Naive B cell (primary cell): ENCODE measurements around the gene DLX1. TPM values are rescaled to one million over a fixed set of nuclear protein-coding genes. Genes with fewer than 3 reads are reported as not detected.
"Not testable (repeated sequence)": the region's sequence is repeated elsewhere in the genome, so short reads cannot be mapped to it uniquely, and the experiment has no call there.

Experiments used
- ATAC-seq, 2 donors: fragments of 150-1000 bp; cut with Tn5 transposase; 2 replicates each; pipeline ENCODE4 v1.10.0; 2021; ENCODE audit warnings: low read depth in 2 of 2, mild to moderate bottlenecking in 2 of 2, moderate library complexity in 2 of 2
- DNase-seq: peaks from one replicate; pipeline ENCODE4 v3.0.0; 2022
- H3K27ac Mint-ChIP-seq, 6 donors: one replicate each; pipeline ENCODE4 v1.8.0; 2020 to 2022; ENCODE audit warnings: mild to moderate bottlenecking in 6 of 6, mixed read lengths in 6 of 6, moderate library complexity in 5 of 6, inconsistent platforms in 2 of 6
- H3K27me3 Mint-ChIP-seq, 3 donors: one replicate each; pipeline ENCODE4 v1.8.0; 2021 to 2022; ENCODE audit warnings: mixed read lengths in 3 of 3, mild to moderate bottlenecking in 1 of 3
- H3K36me3 Mint-ChIP-seq, 2 donors: one replicate each; pipeline ENCODE4 v1.8.0; 2020 to 2022; ENCODE audit warnings: mixed read lengths in 2 of 2, inconsistent platforms in 1 of 2, mild to moderate bottlenecking in 1 of 2
- H3K4me1 Mint-ChIP-seq, 3 donors: one replicate each; pipeline ENCODE4 v1.8.0; 2020 to 2022; ENCODE audit warnings: mixed read lengths in 3 of 3, inconsistent platforms in 1 of 3, mild to moderate bottlenecking in 1 of 3, moderate library complexity in 1 of 3
- H3K4me3 Mint-ChIP-seq, 8 donors: one replicate each; pipeline ENCODE4 v1.8.0; 2020 to 2022; ENCODE audit warnings: mild to moderate bottlenecking in 8 of 8, mixed read lengths in 8 of 8, moderate library complexity in 8 of 8, inconsistent platforms in 2 of 8
- H3K9me3 Mint-ChIP-seq, 7 donors: one replicate each; pipeline ENCODE4 v1.8.0; 2020 to 2022; ENCODE audit warnings: mixed read lengths in 7 of 7, mild to moderate bottlenecking in 5 of 7, inconsistent platforms in 2 of 7, moderate library complexity in 1 of 7
- polyA plus RNA-seq, 6 donors: library from polyadenylated mRNA; unstranded; fragments of 300-500 nt; fragmentation: Illumina TruSeq; gene quantifications; one replicate each; pipeline ENCODE4 v1.2.3, GENCODE V29; 2021; ENCODE audit warnings: low read depth in 6 of 6

The DLX1 gene
- polyA plus RNA-seq, 6 donors from 2014 or later, result not detected

- ATAC-seq, result no peak
- peaks cover 27 to 37% (median 34%) of the 10 kb centered on the region in 3 donors for H3K4me1 Mint-ChIP-seq
- H3K27ac Mint-ChIP-seq, result peak overlapping the region in 4 of 6 donors; percentile 70 to 89 (median 78)
- H3K27me3 Mint-ChIP-seq, result peaks cover 59 to 74% (median 64%) of the 10 kb centered on the region in 3 donors
- H3K36me3 Mint-ChIP-seq, result peaks cover 0 to 14% of the 10 kb centered on the region in 2 donors
- peak overlapping the region in 5 of 8 donors; percentile 13 to 85 (median 63) for H3K4me3 Mint-ChIP-seq
- peaks cover 0 to 29% (median 11%) of the 10 kb centered on the region in 7 donors for H3K9me3 Mint-ChIP-seq
- no peak for DNase-seq
Measured at GRCh38 chr2:172107690-172108586, 22.6 kb downstream of the DLX1 start.

DNA sequence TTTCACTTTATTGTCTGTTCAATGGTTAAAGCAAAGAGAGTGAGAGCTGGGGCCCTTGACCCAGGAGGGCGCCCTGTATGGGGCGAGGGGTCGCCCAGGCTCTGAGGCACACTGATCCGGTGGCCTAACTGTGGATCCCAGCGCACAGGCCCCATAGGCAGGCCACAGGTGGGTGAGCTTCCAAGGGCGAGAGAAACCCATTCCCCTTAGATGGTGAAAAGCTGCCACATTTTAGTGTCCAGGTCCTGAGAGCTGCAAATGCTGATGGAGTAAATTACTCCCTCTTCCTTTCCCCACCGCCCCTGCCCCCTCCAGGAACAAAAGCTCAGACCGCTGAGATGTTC is 23.3 kb downstream of the DLX1 start:
- Mint-ChIP-seq H3K4me3 (peak overlapping the region in 5 of 8 donors; percentile 41 to 72 (median 63)), H3K36me3 (peaks cover 0 to 14% of the 10 kb centered on the region in 2 donors), H3K27me3 (peaks cover 60 to 74% (median 64%) of the 10 kb centered on the region in 3 donors), H3K4me1 (peaks cover 23 to 32% (median 29%) of the 10 kb centered on the region in 3 donors), H3K27ac (peak overlapping the region in 4 of 6 donors; percentile 12 to 86 (median 65)), H3K9me3 (peaks cover 0 to 29% (median 11%) of the 10 kb centered on the region in 7 donors)
- no peak for DNase-seq
- ATAC-seq, result no peak

- no peak for DNase-seq
- peak overlapping the region in 2 of 6 donors; percentile 58 to 63 for H3K27ac Mint-ChIP-seq
- peaks cover 56 to 74% (median 62%) of the 10 kb centered on the region in 3 donors for H3K27me3 Mint-ChIP-seq
- peaks cover 18 to 27% (median 22%) of the 10 kb centered on the region in 3 donors for H3K4me1 Mint-ChIP-seq
- no peak for ATAC-seq
- peaks cover 0 to 20% (median 6%) of the 10 kb centered on the region in 7 donors for H3K9me3 Mint-ChIP-seq
- peaks cover 0 to 14% of the 10 kb centered on the region in 2 donors for H3K36me3 Mint-ChIP-seq
- H3K4me3 Mint-ChIP-seq, result peak overlapping the region in 5 of 8 donors; percentile 9 to 71 (median 37)
Measured at GRCh38 chr2:172109256-172109987, 24.1 kb downstream of the DLX1 start.

GRCh38 chr2:172109988-172110811 is 24.9 kb downstream of the DLX1 start:
- peaks cover 0 to 14% of the 10 kb centered on the region in 2 donors for H3K36me3 Mint-ChIP-seq
- DNase-seq (no peak), ATAC-seq (no peak)
- peaks cover 18 to 26% (median 22%) of the 10 kb centered on the region in 3 donors for H3K4me1 Mint-ChIP-seq
- peaks cover 0 to 18% (median 5%) of the 10 kb centered on the region in 7 donors for H3K9me3 Mint-ChIP-seq
- peak overlapping the region in 5 of 8 donors; percentile 9 to 71 (median 36) for H3K4me3 Mint-ChIP-seq
- H3K27ac Mint-ChIP-seq, result peak overlapping the region in 3 of 6 donors; percentile 58 to 63 (median 59)
- peaks cover 58 to 73% (median 64%) of the 10 kb centered on the region in 3 donors for H3K27me3 Mint-ChIP-seq

- H3K36me3 Mint-ChIP-seq, result peaks cover 0 to 2% of the 10 kb centered on the region in 2 donors
- no peak for DNase-seq
- peaks cover 0 to 6% (median 0%) of the 10 kb centered on the region in 7 donors for H3K9me3 Mint-ChIP-seq
- H3K4me3 Mint-ChIP-seq, result no peak overlapping the region
- no peak for ATAC-seq
- H3K4me1 Mint-ChIP-seq, result peaks cover 7 to 10% (median 8%) of the 10 kb centered on the region in 3 donors
- no peak overlapping the region for H3K27ac Mint-ChIP-seq
- H3K27me3 Mint-ChIP-seq, result peaks cover 46 to 55% (median 53%) of the 10 kb centered on the region in 3 donors
Measured at GRCh38 chr2:172113617-172114016, 28.3 kb downstream of the DLX1 start.

DNA sequence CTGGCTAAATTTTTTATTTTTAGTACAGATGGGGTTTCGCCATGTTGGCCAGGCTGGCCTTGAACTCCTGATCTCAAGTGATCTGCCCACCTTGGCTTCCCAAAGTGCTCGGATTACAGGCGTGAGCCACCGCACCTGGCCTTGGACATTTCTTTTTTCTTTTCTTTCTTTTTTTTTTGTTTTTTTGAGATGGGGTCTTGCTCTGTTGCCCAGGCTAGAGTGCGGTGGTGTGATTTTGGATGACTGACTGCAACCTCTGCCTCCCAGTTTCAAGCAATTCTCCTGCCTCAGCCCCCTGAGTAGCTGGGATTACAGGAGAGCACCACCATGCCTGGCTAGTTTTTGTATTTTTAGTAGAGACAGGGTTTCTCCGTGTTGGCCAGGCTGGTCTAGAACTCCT is 28.9 kb downstream of the DLX1 start:
- H3K9me3 Mint-ChIP-seq, H3K4me1 Mint-ChIP-seq, H3K36me3 Mint-ChIP-seq, DNase-seq, ATAC-seq, H3K4me3 Mint-ChIP-seq, H3K27ac Mint-ChIP-seq: not testable (repeated sequence)
- peaks cover 48 to 59% (median 53%) of the 10 kb centered on the region in 3 donors for H3K27me3 Mint-ChIP-seq

GRCh38 chr2:172114579-172114978 is 29.3 kb downstream of the DLX1 start:
- DNase-seq (no peak), ATAC-seq (no peak)
- H3K27ac Mint-ChIP-seq, result peak overlapping the region in 1 of 6 donors; percentile 54
- H3K9me3 Mint-ChIP-seq, result peaks cover 0 to 2% (median 0%) of the 10 kb centered on the region in 7 donors
- peaks cover 46 to 59% (median 50%) of the 10 kb centered on the region in 3 donors for H3K27me3 Mint-ChIP-seq
- H3K4me1 Mint-ChIP-seq, result peaks cover 2 to 7% (median 5%) of the 10 kb centered on the region in 3 donors
- no peaks in the 10 kb centered on the region for H3K36me3 Mint-ChIP-seq
- no peak overlapping the region for H3K4me3 Mint-ChIP-seq

DNA sequence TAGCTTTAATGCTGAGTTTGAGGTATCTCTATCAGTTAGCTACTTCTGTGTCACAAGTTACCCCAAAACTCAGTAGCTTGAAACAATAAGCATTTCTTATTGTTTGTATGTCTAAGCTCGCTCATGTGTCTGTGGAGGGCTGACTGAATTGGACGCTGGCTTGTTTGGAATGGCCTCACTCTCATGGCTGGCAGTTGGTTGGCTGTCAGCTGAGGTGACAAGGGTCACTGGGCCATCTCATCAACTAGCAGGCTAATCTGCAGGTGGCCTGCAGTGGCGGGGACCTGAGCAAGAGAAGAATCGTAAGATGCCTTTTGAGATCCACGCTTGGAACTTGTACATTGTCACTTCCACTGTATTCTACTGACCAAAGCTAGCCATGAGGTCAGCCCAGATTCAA is 30.8 kb downstream of the DLX1 start:
- ATAC-seq, result no peak
- Mint-ChIP-seq H3K27ac (no peak overlapping the region), H3K4me3 (no peak overlapping the region), H3K4me1 (no peaks in the 10 kb centered on the region), H3K9me3 (no peaks in the 10 kb centered on the region), H3K27me3 (peaks cover 43 to 53% (median 44%) of the 10 kb centered on the region in 3 donors), H3K36me3 (no peaks in the 10 kb centered on the region)
- DNase-seq, result no peak

DNA sequence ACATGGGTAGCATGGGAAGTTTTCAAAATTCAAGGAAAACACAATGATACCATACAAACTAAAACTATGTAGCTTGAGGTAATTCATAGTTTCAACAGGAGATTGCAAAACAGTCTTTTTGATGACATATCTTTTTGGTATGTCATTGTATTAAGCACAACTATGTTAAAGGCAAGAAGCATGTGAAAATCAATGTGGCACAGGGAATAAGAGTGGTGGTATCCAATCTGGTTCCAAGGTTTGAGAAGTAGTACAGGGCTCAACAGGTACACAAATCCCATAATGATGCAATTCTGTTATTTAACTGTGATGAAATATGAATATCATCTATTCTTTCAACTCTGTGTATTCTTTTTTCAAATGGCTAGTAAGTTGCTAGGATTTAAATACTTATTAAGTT is 33.8 kb downstream of the DLX1 start:
- H3K27me3 Mint-ChIP-seq, result peaks cover 30 to 36% (median 35%) of the 10 kb centered on the region in 3 donors
- no peak overlapping the region for H3K27ac Mint-ChIP-seq
- H3K4me3 Mint-ChIP-seq, result no peak overlapping the region
- no peaks in the 10 kb centered on the region for H3K36me3 Mint-ChIP-seq
- DNase-seq (no peak), ATAC-seq (no peak)
- H3K9me3 Mint-ChIP-seq, result no peaks in the 10 kb centered on the region
- no peaks in the 10 kb centered on the region for H3K4me1 Mint-ChIP-seq

GRCh38 chr2:172120118-172120517 is 34.8 kb downstream of the DLX1 start:
- H3K27ac Mint-ChIP-seq, result no peak overlapping the region
- H3K9me3 Mint-ChIP-seq, result peaks cover 0 to 2% (median 0%) of the 10 kb centered on the region in 7 donors
- H3K27me3 Mint-ChIP-seq, result peaks cover 20 to 31% (median 27%) of the 10 kb centered on the region in 3 donors

DNA sequence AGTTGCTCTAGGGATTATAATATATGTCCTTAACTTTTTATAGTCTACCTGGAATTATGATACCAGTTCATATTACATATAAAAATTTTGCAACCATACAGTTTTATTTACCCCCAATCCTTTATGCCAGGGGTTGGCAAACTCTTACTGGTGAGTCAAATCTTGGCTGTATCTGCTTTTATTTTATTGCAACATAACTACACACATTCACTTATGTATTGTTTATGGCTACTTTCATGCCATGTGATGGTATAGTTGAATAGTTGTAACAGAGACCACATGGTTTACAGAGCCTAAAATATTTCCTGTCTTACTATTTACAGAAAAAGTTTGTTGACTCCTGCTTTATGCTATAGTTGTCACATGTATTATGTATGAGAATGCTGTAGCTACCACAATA is 43.2 kb downstream of the DLX1 start:
- H3K27me3 Mint-ChIP-seq, result peaks cover 10 to 22% (median 10%) of the 10 kb centered on the region in 3 donors
- ATAC-seq, result no peak
- H3K4me3 Mint-ChIP-seq, result no peak overlapping the region

More at GRCh38 chr2:172120118-172120517, 34.8 kb downstream of the DLX1 start:
- no peaks in the 10 kb centered on the region for H3K36me3 Mint-ChIP-seq
- H3K4me3 Mint-ChIP-seq, result no peak overlapping the region
- no peaks in the 10 kb centered on the region for H3K4me1 Mint-ChIP-seq
- DNase-seq (no peak), ATAC-seq (no peak)

DNA sequence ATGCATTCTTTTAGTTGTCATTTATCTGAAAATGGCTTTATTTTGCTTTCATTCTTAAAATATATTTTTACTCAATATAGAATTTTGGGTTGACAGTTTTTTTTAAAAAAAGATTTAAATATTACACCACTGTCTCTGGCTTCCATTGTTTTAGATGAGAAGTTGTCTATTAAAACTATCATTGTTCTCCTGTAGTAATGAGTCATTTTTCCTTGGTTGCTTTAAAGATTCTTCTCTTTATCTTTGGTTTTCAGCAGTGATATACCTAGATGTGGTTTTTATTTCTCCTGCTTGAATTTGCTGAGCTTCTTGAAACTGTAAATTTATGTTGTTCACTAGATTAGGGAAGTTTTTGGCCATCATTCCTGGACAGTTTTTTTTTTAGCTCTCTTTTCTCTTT is 44.1 kb downstream of the DLX1 start:
- ATAC-seq (no peak), DNase-seq (no peak)
- H3K27me3 Mint-ChIP-seq, result peaks cover 5 to 26% (median 15%) of the 10 kb centered on the region in 3 donors
- H3K9me3 Mint-ChIP-seq, result peaks cover 0 to 21% (median 6%) of the 10 kb centered on the region in 7 donors
- H3K4me3 Mint-ChIP-seq, result no peak overlapping the region
- no peaks in the 10 kb centered on the region for H3K4me1 Mint-ChIP-seq
- H3K27ac Mint-ChIP-seq, result no peak overlapping the region
- H3K36me3 Mint-ChIP-seq, result no peaks in the 10 kb centered on the region

More for the DNA sequence above, 43.2 kb downstream of the DLX1 start:
- Mint-ChIP-seq H3K4me1 (no peaks in the 10 kb centered on the region), H3K27ac (no peak overlapping the region), H3K9me3 (peaks cover 0 to 21% (median 6%) of the 10 kb centered on the region in 7 donors), H3K36me3 (no peaks in the 10 kb centered on the region)
- no peak for DNase-seq
